IPS DF 4.7 (cell line): ENCODE measurements around the gene ETS1.

Source experiments
- DNase-seq: peaks from one replicate; pipeline ENCODE4 v3.0.0-alpha.2; 2013; ENCODE audit warnings: low spot score; ENCODE audit errors: extremely low read depth

Gene ETS1

DNA sequence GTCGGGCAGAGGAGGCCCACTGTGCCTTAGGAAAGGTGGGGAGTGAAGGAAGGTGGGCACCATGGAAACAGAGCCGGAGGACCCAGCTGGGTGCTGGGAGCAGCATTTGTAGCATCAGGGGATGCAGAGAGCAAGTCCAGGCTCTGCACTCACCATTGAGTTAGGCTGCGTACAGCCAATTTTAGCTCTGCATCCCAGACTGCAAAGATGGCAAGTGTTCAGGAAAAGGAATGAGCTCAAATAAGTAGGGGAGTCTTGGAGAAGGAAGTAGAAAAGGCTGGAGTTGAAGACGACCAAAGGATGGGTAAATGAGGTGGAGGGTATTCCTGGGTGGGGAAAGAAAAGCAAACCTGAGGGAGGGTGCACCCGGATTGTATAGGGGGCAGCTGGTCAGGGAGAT lies 31.6 kb upstream of the ETS1 start:
- DNase-seq, result no peak

DNA sequence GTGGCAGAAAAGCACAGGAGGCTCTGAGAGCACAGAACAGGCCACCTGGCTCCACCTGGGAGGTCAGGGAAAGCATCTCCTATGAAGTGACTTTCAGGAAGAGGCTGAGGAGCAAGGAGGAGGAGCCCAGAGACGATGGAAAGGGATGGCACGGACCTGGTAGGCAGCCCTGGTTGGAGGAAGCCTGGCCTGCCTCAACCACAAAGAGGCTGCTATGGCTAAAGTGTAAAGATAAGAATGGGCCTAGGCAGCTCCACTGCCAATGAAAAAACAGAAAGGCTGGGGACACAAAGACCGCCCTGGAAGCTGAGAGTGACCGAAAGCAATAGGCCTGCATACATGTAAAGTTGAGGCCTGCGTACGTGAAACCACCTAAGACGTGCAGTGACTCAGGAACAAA lies 31.2 kb upstream of the ETS1 start:
- DNase-seq, result no peak

DNA sequence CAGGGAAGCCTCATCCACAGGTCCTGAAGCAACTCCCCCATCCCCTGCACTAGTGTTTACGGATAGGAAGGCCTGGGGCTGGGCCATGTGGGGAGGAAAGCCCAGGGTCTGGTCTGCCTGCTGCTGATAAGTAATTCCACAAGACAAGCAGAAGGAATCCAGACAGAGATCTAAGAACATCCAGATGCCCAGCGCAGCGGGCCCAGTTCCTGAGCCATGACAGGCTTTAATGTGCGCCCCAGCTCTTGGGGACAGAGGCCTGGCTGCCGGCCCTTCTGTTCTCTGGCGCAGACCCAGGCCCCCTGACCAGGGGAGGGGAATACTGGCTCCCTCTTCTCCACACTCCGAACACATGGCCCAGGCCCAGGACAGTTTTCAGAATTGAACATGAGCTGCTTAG lies 28.8 kb upstream of the ETS1 start:
- DNase-seq, result no peak

DNA sequence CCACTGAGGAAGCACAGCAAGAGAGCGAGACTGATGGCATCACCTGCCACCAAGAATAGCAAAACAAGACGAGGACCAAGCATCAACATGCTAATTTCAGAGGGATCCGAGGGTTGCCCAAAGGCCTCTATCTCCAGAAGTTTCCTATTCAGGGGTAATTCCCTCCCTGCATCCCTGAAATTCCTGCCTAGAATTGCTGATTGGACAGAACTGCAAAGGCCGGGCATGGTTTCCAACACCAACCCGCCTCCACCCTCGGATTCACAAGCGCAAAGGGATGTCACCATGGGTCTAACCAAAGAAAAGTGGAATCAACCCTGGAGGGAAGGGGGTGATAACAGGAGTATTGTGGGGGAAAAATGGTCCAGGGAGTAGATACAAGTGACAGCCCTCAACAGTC lies 28.3 kb upstream of the ETS1 start:
- no peak for DNase-seq

DNA sequence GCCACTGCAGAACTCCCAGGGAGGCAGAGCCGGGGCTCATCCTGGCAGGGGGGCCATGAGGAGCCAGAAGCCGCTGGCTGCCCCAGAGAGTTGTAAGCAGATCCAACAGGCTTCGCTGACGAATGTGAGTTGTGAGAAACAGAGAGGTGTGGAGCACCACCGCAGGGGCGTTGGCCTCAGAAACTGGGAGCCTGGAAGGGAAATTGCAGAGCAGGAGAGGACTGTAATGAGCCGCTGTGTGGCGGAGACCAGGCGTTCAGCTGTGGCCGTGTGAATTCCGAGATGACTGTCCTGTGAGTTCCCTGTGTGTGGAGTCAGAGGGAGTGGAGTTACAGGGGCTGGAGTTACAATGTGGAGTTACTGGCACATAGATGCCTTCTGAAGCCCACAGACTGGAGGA lies 27.7 kb upstream of the ETS1 start:
- DNase-seq, result no peak

DNA sequence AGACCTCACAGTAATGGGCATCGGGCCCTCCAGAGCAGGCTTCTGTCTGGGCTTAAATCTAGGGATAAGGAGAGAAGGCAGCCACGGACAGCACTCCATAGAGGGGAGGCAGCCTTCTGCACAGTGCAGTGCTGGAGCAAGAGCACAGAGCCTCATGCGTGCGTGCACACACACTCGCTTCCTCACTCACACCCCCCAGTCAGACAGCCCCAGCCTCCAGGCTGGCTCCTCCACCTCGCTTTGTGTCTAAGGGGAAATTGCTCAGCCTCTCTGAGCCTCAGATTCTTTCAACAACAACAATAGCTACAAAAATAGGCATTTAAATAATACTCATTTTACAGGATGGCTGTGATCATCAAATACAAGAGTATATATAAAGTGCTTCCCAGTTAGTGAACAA lies 26.7 kb upstream of the ETS1 start:
- no peak for DNase-seq

DNA sequence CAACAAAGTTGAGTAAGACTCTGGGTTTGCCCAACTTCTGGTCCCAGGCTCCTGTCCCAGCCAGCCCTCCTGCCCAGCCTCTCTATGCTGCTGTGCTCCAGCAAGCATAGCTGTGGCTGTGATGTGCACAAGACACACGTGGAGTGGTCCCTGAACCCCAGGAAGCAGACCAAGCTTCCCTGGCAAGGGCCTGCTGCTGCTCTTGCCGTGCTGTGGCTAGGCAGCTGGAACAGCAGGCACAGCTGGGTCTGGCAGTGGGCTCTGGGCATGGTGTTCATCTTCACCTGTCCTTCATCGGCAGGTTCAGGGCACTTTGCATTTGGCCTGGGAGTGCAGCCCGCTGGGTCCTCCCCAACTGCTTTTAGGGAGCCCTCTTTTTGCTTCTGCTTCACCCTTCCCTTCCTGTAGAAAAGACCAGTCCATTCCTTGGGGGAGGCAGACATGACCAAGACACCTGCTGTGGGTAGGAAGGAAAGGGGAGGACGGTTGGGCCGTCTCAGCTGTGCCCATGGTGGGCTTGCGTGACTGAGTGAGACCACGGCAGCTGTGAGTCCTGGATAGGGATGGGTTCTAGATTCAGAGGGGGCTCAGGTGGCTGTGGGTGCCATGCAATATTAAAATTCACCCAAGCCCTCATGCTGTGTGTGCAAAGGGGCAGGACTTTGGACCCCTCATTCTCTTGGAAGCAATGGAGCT lies 26.1 kb upstream of the ETS1 start:
- DNase-seq, result no peak

DNA sequence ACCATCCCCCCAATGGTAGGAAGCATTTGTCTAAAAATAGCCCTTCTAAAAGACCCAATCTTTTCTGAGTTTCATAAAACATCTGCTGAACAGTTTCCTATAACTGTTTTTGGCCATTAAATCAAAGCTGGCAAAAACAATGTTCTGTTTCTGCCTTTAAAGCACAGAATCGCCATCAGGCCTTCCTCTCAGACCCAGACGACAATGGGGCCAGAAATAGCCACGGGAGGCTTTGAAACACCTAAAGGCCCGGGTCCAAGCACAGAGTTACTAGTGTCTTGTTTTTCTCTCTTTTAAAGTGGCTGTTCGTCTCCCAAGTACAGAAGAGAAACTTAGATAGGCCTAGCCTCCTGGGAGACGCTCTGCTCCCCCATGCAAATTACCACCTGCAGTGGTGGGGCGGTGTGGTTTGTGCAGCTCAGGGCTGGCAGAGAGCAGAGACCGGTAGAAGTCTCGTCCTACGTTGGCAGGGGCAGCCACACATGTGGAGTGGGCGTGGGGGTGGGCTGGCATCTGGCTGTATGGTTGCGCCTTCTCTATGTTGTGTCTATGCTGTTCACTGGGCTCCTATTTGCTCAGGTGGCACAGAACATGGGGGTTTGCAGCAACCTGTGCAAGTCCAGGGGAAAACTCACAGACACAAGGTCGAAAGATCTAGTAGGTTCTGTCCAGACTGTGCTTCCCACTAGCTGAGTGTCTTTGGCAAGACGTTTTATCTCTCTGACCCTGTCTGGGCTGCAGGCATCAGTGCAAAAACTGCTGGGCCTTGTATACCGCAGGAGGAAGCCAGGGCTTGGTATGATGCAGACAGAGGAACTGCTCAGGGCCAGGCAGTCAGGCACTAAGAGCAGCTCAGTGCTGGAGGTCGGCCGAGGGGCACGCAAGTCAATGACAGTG lies 23.6 kb upstream of the ETS1 start:
- no peak for DNase-seq

DNA sequence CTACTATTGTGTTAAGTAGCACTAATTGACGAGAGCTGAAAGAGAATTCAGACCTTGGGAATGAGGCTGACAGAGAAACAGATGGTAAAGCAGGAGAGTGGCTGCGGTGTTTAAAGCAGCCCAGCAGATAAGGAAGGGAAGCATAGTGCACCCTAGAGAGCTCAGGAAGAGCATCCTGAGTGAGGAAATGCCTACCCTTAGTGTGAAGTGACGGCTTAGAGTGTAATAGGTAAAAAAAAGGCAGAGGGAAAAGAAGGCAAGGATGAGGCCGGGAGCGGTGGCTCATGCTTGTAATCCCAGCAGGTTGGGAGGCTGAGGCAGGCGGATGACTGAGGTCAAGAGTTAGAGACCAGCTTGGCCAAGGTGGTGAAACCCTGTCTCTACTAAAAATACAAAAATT lies 22.4 kb upstream of the ETS1 start:
- DNase-seq, result no peak

DNA sequence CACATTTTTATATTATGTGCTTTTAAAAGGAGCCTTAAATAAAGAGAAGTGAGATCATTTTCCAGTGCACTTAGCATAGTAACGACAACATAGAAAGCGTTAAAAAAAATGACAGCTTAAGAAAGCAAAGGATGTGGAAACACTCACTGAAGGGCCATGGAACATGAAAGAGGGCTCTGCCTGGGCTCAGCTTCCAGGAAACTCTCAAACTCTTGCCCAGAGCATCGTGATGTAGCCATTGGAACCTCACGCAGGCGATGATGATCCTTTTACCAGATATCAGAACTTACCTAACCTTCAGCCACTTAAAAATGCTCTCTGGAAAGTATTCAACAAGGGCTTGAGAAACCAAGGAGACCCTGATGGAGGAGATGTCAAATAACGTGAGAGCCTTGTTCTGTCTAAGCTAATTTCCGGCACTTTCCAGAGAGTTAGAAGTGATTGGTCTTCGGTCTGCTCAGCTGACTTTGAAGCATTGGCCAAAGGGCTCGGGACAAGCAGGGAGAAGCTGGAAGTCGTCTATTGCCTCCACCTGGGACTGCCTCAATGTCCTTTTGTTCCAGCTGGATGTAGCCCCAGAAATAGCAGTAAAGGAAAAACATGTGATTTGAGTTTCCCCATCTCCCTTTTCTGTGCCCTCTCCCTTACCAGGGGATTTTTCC lies 21.5 kb upstream of the ETS1 start:
- no peak for DNase-seq

DNA sequence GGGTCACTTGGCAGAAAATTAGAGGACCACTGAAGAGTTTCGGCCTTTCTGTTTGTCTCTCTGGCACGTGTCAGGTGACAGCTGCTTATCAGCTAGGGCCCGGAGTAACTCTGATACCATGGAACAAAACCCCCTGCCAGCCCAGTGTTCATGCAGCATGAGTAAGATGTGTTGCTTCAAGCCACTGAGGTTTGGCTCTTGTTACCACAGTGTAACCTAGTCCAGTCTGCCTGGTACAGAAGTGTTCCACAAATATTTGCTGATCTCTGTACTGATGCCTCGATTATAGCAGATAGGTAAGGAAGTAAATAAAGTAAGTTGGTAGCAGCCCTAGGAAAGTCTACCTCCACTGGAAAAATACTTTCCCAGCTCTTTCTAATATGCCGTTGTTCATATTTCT lies 20.5 kb upstream of the ETS1 start:
- no peak for DNase-seq

DNA sequence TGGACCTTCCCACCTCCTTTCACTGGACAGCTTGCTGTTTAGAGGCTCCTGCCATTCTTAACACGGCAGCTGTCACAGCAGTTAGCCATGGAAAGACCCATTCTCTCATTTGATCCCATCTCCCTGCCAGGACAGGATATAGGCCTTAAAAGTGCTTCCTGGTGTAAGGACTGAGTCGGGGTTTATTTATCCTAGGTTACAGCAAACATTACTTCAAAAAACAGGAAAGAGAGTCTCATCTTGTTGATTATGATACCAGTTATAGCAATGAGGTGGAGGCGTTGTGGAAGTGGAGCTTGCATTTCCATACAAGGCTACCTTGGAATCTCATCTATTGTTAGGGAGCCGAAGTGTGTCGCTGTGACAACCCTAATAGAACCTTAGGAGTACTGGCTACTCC lies 17.4 kb upstream of the ETS1 start:
- no peak for DNase-seq

DNA sequence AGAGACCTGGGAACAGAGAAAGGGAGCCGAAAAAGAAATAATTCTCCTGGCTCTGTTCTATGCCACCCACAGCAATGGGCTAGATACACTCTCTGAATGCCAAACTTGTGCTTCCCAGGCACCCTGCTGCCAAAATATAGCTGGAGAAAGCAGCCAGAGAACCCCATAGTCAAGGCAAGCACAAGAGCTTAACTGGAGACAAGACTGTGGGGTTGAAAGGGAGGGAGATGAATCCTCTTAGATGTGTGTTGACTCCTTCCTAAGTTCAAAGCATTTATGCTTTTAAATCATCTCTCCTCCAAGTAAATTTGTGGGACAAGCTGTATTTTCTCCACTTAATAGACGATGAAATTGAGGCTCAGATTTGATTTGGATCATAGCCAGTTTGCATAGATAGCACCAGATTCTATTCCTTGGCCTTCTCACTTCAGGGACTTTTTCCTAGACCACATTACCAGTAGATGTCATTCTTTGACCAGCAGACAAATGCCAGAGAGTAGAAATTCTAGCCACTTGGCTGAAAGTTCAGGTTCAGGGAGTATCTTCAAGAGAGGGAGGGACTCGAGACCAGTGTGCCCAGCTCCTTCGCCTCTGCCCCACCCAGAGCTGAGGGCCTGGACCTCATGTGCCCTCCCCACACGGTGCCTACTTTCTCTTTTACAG lies 16.5 kb upstream of the ETS1 start:
- DNase-seq, result no peak

DNA sequence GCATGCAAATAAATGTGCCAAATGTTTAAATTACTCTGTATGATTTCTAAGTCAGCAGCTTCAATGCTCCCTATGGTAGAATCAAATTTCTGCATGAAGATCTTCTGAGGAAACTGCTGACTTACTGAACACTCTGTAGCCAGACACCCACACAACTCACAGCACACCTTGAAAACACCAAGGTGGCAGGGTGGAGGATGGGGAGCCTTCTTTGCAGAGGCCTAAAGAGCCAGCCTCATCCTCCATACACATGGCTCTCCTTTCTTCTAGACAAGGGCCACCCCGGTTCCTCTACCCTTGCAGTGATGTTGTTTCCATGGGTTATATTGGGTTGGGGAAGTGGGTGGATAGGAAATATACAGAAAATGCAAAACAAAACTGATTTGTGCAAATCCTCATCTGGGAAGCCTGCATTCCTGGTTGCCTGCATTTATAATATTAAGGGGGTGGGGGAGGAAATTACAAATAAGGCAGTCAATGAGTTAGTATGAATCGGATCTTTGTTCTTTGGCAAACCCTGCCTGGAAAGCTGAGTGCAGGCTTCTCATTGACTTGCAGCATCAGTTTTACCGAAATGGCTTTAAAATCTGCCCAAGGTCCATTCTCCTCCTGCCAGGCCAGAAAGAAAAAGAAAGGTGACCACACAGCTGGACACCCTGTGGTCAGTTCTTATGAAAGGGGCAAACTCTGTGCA lies 15.8 kb upstream of the ETS1 start:
- DNase-seq, result no peak

DNA sequence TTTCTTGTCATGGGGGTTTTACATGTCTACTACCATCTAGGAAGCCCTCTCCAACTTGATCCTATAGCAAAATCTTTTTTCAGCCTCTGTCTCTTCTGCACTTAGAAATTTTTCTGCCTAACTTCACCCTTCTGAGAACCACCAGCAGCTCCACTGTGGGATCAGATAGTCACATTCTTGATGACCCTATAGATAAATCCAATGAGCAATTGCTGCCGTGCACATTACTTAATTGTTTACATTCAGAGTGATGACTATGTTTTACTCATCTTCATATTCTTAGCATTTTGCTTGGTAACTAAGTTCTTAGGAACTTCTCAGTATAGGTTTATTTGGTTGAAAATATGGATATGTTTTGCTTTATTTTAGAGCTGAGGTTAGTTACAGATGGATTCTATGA lies 12.4 kb upstream of the ETS1 start:
- no peak for DNase-seq

DNA sequence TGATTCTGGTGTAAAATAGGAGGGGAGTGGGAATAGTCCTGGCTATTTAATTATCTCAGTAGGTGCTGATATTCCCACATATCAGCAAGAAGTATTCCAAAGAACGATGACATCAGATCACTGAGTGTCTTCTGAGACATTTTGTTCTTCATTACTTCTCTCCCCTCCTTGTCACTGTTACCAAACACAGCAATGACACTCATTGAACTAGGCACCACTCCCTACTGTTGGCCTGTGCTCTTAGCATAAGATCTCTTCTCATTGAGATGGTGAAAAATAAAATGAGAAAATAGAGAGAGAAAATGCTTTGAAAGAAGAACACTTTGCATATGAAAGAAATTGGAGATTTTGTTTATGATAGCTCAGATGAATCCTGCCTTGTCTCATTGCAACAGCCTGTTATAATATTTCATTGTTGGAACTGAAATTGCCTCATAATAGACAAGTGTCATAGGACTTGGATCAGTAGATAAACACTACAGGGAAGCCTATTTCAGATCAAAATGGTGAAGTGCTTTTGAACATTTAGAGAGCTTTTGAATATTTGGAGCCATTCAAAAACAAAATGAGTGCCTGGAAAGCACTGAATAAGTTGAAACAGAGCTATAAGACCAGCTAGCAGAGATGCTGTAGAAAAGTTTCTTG lies 11.3 kb upstream of the ETS1 start:
- no peak for DNase-seq

DNA sequence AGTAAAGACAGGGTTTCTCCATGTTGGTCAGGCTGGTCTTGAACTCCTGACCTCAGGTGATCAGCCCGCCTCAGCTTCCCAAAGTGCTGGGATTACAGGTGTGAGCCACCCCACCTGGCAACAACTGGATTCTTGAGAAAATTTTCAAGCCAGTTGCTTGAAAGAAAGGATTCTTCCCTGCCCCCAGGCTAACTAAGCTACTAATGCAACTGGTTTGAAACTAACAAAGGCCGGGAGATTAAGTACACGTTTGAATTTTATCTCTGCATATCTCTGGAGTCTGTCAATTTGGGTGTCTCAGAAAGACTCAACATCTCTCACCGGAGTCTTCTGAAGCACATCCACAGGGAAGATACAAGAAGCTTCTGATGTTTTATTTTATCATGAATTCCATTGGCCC lies 10.7 kb upstream of the ETS1 start:
- no peak for DNase-seq

DNA sequence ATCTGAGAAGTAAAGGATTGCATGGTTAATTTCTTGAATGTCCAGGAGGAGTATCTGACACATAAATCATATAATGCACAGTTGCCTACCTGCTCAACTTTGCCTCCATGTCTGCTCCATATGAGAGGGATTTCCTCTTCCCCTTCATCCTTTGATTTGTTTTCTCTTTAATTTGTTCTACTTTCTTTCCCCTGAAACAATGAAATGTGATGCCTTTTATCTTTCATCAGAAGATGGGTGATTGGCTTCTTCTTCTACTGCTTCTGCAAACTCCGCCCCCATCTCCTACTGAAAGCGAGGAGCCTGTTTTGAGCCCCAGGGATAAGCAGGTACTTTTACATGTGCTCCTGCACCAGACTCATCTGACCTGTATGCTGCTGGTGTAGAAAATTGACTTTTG lies 9.9 kb upstream of the ETS1 start:
- DNase-seq, result no peak

DNA sequence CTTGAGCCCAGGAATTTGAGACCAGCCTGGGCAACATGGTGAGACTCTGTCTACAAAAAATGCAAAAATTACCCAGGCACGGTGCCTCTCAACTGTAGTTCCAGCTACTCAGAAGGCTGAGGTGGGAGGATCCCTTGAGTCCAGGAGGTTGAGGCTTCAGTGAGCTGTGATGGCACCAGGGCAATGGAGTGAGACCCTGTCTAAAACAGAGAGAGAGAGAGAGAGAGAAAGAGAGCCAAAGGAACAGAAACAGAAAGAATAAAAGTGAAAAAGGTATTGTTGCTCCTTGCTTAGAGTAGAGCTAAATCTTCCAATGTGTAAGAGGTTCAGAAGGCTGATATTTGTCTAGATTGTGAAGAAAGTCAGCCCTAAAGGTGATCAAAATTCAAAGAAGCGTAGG lies 8.9 kb upstream of the ETS1 start:
- no peak for DNase-seq

DNA sequence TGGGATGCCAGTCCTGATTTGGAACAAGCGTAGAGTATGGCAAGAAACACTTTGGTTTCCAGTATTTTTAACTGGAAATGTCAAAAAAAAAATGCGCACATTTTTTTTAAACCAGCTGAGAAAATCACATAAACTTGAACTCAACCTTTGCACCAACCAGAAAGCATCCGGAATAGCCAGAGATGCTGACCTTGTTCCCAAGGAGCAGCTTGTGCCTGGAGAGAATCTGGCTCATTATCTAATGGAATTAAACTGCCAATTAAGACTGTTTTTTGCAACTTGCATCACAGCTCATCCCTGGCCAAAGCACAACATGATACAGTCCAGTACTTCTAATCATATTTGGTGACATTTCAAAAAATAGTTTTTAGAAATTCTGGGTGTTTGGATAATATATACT lies 8.4 kb upstream of the ETS1 start:
- DNase-seq, result no peak

DNA sequence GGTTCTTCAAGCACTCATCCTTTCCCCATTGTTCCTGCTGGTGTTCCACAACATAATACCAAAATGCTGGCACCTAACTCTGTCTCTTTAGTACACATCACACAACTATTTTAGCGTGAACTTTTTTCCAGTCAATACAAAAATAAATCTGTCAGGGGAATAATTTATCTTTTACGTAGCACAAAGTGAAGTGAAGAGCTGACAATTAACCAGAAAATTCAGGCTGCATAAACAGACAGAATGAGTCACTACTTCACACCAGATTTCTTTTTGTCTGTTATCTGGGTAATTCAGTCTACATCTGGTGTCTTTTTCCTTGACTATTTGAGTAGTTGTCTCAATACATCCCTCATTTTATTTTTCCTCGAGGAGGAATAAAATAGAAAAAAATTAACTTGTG lies 7.9 kb upstream of the ETS1 start:
- no peak for DNase-seq
